ENCODE data around the gene C2orf15. TPM values are rescaled to one million over a fixed set of nuclear protein-coding genes. Genes with fewer than 3 reads are reported as not detected.
"Not testable (repeated sequence)": the region's sequence is repeated elsewhere in the genome, so short reads cannot be mapped to it uniquely, and the experiment has no call there.

The C2orf15 gene
- total RNA-seq, 2 donors from 2014 or later = 3.1 to 3.6 TPM

DNA sequence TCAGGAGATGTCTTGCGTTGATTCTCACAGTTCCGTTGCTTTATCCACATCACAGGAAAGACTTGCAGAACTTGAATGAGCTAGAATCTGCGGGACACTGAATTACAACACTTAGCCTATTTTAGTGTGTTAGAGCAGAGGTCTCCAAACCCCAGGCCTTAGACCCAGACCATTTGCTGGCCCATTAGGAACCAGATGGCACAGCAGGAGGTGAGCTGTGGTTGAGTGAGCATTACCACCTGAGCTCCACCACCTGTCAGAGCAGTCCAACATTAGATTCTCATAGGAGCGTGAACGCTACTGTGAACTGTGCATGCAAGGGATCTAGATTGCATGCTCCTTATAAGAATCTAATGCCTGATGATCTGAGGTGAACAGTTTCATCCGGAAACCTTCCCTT, 43.3 kb downstream of the C2orf15 start:
- TF ChIP-seq, protein P1, sequence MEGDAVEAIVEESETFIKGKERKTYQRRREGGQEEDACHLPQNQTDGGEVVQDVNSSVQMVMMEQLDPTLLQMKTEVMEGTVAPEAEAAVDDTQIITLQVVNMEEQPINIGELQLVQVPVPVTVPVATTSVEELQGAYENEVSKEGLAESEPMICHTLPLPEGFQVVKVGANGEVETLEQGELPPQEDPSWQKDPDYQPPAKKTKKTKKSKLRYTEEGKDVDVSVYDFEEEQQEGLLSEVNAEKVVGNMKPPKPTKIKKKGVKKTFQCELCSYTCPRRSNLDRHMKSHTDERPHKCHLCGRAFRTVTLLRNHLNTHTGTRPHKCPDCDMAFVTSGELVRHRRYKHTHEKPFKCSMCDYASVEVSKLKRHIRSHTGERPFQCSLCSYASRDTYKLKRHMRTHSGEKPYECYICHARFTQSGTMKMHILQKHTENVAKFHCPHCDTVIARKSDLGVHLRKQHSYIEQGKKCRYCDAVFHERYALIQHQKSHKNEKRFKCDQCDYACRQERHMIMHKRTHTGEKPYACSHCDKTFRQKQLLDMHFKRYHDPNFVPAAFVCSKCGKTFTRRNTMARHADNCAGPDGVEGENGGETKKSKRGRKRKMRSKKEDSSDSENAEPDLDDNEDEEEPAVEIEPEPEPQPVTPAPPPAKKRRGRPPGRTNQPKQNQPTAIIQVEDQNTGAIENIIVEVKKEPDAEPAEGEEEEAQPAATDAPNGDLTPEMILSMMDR (IDR thresholded peaks at IDR 0.05) = no peak
- DNase-seq = no peak
- Histone ChIP-seq H3K9me3 (no peaks in the 10 kb centered on the region), H3K9ac (ENCODE audit: low read depth in 2 of 2, low read length in 2 of 2) (no peak overlapping the region), H3K27me3 (no peaks in the 10 kb centered on the region), H3K27ac (no peak overlapping the region), H3K4me1 (peaks cover 7% of the 10 kb centered on the region), H3K4me3 (no peak overlapping the region), H3K36me3 (peaks cover 3% of the 10 kb centered on the region)
- intact Hi-C loops (cut with DNase I) = loop anchor here (10.0 kb wide), 1 partner anchor 150 kb away; the partner anchor contains the start of genes EIF5B and TXNDC9

DNA sequence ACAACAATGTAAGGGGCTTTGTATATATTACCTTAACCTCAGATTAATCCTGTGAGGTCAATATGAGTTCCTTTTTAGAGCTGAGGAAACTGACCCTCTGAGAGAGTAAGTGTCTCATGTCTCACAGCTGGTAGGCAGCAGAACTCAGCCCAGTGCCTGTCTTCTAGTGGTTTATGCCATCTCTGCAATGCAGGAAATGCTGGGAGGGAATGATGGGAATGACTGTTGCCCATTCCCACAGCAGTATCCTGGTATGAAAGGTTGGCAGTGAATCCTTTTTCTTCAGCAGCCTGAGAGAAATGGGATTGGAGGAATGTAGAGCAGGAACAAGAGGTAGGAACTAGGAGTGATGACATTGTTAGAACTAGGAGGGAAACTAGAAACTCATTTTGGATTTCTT, 45.5 kb downstream of the C2orf15 start:
- no peak for DNase-seq
- peaks cover 3% of the 10 kb centered on the region for H3K36me3 ChIP-seq
- H3K9me3 ChIP-seq = no peaks in the 10 kb centered on the region
- H3K9ac ChIP-seq (ENCODE audit: low read depth in 2 of 2, low read length in 2 of 2) = no peak overlapping the region
- no peak overlapping the region for H3K27ac ChIP-seq
- H3K4me1 ChIP-seq = peaks cover 3% of the 10 kb centered on the region
- intact Hi-C loops (cut with DNase I) = loop anchor here (10.0 kb wide), 1 partner anchor 148 kb away; the partner anchor contains the start of genes EIF5B and TXNDC9
- TF ChIP-seq, protein P1 (IDR thresholded peaks at IDR 0.05) = no peak
- no peak overlapping the region for H3K4me3 ChIP-seq
- no peaks in the 10 kb centered on the region for H3K27me3 ChIP-seq

DNA sequence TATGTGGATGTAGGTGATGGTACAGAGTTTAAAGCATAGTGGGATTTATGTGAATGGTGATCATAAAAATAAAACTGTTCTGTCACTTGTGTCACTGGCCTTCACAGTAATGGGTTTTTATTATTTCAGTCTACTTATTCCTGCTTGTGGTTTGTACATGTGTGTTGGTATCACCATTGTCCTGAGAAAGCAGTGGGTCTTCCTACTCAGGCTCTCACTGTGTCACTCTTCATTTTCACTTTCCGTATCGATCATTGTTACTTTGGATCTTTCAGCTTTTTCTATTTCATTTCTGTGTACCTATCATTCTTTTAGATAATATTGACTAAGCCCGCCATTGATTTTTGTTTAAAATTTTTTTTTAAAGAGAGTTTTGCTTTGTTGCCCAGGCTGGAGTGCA, 46.9 kb downstream of the C2orf15 start:
- Histone ChIP-seq H3K4me3 (no peak overlapping the region), H3K4me1 (no peaks in the 10 kb centered on the region), H3K9me3 (no peaks in the 10 kb centered on the region), H3K27me3 (no peaks in the 10 kb centered on the region), H3K9ac (ENCODE audit: low read depth in 2 of 2, low read length in 2 of 2) (no peak overlapping the region), H3K36me3 (peaks cover 3% of the 10 kb centered on the region), H3K27ac (no peak overlapping the region)
- no peak for DNase-seq
- TF ChIP-seq, protein P1 (IDR thresholded peaks at IDR 0.05) = no peak
- intact Hi-C loops (cut with DNase I) = loop anchor here (10.0 kb wide), 1 partner anchor 146 kb away; the partner anchor contains the start of genes EIF5B and TXNDC9

DNA sequence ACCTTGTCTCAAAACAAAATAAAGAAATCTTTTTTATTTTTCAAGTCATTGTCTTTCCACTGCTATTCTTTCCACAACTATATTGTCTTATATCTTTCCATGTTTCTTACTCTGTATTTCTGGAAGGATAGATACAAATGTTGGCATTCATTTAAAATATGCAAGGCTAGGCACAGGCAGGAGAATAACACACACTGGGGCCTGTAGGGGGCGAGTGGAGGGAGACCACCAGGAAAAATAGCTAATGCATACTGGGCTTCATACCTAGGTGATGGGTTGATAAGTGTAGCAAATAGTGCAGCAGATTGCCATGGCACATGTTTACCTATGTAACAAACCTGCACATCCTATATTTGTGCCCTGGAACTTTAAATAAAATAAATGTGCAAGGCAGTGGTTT, 49.0 kb downstream of the C2orf15 start:
- intact Hi-C loops (cut with DNase I) = no loop called here
- Histone ChIP-seq H3K4me3 (no peak overlapping the region), H3K4me1 (no peaks in the 10 kb centered on the region), H3K27me3 (no peaks in the 10 kb centered on the region), H3K36me3 (peaks cover 3% of the 10 kb centered on the region), H3K27ac (no peak overlapping the region), H3K9ac (ENCODE audit: low read depth in 2 of 2, low read length in 2 of 2) (no peak overlapping the region), H3K9me3 (no peaks in the 10 kb centered on the region)
- TF ChIP-seq, protein P1 (IDR thresholded peaks at IDR 0.05) = no peak
- no peak for DNase-seq

DNA sequence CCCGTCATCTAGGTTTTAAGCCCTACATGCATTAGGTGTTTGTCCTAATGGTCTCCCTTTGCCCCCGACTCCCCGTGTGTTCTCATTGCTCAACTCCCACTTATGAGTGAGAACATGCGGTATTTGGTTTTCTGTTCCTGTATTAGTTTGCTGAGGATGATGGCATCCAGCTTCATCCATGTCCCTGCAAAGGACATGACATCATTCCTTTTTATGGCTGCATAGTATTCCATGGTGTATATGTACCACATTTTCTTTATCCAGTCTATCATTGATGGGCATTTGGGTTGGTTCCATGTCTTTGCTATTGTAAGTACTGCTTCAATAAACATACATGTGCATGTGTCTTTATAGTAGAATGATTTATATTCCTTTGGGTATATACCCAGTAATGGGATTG, 50.9 kb downstream of the C2orf15 start:
- H3K9me3 ChIP-seq; H3K27me3 ChIP-seq; H3K4me1 ChIP-seq; H3K27ac ChIP-seq; intact Hi-C loops (cut with DNase I); H3K9ac ChIP-seq (ENCODE audit: low read depth in 2 of 2, low read length in 2 of 2); DNase-seq; H3K36me3 ChIP-seq; H3K4me3 ChIP-seq: not testable (repeated sequence)

DNA sequence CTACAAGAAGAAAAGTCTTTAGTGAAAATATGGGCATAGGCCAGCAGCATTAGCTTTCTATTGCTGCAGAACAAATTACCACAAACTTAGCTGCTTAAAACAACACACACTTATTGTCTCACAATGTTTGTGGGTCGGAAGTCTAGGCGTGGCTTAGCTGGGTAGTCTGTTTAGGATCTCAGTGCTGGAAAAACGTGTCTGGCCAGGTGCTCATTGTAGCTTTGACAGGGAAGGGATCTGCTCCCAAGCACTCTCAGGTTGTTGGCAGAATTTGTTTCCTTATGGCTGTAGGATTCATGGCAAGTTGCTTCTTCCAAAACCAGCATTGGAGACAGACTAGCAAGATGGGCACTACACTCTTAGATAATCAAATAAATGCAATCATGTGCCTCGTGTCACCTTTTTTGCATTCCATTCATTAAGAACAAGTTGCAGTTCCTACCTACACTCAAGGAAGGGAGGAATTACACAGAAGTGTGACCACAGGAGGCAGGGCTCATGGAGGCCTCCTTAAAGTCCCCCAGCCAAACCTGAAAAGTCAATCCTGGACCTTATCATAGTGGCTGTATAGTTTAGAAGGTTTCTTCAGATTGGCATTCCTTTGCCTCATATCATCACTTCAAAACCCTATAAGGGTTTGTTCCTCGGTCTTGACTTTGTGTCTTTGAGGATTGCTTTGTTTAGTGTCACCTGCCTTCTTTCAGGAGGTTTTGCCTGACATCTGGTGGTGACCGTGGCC, 56.8 kb downstream of the C2orf15 start:
- peaks cover 4% of the 10 kb centered on the region for H3K36me3 ChIP-seq
- H3K9me3 ChIP-seq = no peaks in the 10 kb centered on the region
- intact Hi-C loops (cut with DNase I) = no loop called here
- TF ChIP-seq, protein P1 (IDR thresholded peaks at IDR 0.05) = no peak
- no peak for DNase-seq
- no peak overlapping the region for H3K27ac ChIP-seq
- H3K4me3 ChIP-seq = no peak overlapping the region
- H3K4me1 ChIP-seq = no peaks in the 10 kb centered on the region
- no peaks in the 10 kb centered on the region for H3K27me3 ChIP-seq
- no peak overlapping the region for H3K9ac ChIP-seq (ENCODE audit: low read depth in 2 of 2, low read length in 2 of 2)

Data from colonic mucosa (tissue), 4 donors.